ENCODE measurements around the gene PIP5KL1.

Gene PIP5KL1

DNA sequence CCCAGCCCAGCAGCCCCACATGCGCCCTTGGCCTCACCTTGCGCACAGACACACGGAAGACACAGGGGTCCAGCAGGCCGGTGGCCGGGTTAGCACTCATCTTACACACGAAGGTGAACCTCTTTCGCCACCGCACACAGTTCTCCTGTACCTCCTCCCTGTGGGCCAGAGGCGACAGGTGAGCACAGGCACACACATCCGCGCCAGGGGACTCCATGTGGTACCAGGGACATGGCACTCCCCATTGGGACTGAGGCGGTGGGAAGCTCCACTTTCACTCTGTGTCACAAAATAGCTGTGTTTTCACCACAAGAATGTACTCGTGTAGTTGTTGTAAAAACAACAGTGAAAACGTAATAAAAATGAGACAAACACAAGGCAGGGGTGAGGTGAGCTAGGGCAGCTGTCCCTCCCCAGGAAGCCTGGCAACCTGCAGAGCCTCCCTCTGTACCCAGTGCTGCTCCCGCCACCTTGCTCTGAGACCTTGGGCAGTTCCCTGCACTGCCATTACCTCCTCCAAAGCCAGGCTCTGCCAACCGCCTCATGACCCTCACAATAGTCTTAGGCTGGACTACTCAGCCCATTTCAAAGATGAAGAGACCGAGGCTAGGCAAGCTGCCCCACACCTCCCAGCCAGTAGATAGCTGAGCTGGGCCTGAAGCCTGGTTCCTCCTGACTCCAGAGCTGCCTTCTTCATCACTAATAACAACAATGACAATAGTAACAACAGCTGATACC lies 23.4 kb upstream of the PIP5KL1 start:
- FAIRE-seq (no peak), DNase-seq (ENCODE audit: insufficient read length, low spot score) (no peak)
- TF ChIP-seq POU2F2 (IDR thresholded peaks at IDR 0.05; ENCODE audit: low read depth, low read length) (no peak), PAX5 (IDR thresholded peaks at IDR 0.05; ENCODE audit: insufficient read depth, low read length, severe bottlenecking) (no peak), POLR2AphosphoS5 (IDR thresholded peaks at IDR 0.05; ENCODE audit: low read depth, low read length) (no peak), SPI1 (IDR thresholded peaks at IDR 0.05; ENCODE audit: low read depth, low read length) (no peak)

- FAIRE-seq, result no peak
- TF ChIP-seq POU2F2 (IDR thresholded peaks at IDR 0.05; ENCODE audit: low read depth, low read length) (no peak), POLR2AphosphoS5 (IDR thresholded peaks at IDR 0.05; ENCODE audit: low read depth, low read length) (no peak), POLR2A (IDR thresholded peaks at IDR 0.05; ENCODE audit: low read depth, low read length) (no peak), PAX5 (IDR thresholded peaks at IDR 0.05; ENCODE audit: insufficient read depth, low read length, severe bottlenecking) (no peak), SPI1 (IDR thresholded peaks at IDR 0.05; ENCODE audit: low read depth, low read length) (no peak), TAF1 (IDR thresholded peaks at IDR 0.05; ENCODE audit: low read depth, low read length) (no peak)
- no peak for DNase-seq (ENCODE audit: insufficient read length, low spot score)
These were observed 22.6 kb upstream of the PIP5KL1 start for GRCh38 chr9:127953154-127953553.

- FAIRE-seq (no peak), DNase-seq (ENCODE audit: insufficient read length, low spot score) (no peak)
- no peak for TF ChIP-seq PAX5 (IDR thresholded peaks at IDR 0.05; ENCODE audit: insufficient read depth, low read length, severe bottlenecking)
- no peak for TF ChIP-seq SPI1 (IDR thresholded peaks at IDR 0.05; ENCODE audit: low read depth, low read length)
- TF ChIP-seq POLR2AphosphoS5 (IDR thresholded peaks at IDR 0.05; ENCODE audit: low read depth, low read length), result no peak
- TF ChIP-seq POU2F2 (IDR thresholded peaks at IDR 0.05; ENCODE audit: low read depth, low read length), result no peak
- TF ChIP-seq POLR2A (IDR thresholded peaks at IDR 0.05; ENCODE audit: low read depth, low read length), result no peak
- TF ChIP-seq TAF1 (IDR thresholded peaks at IDR 0.05; ENCODE audit: low read depth, low read length), result no peak
These were observed 20.1 kb upstream of the PIP5KL1 start for GRCh38 chr9:127950513-127951289.

DNA sequence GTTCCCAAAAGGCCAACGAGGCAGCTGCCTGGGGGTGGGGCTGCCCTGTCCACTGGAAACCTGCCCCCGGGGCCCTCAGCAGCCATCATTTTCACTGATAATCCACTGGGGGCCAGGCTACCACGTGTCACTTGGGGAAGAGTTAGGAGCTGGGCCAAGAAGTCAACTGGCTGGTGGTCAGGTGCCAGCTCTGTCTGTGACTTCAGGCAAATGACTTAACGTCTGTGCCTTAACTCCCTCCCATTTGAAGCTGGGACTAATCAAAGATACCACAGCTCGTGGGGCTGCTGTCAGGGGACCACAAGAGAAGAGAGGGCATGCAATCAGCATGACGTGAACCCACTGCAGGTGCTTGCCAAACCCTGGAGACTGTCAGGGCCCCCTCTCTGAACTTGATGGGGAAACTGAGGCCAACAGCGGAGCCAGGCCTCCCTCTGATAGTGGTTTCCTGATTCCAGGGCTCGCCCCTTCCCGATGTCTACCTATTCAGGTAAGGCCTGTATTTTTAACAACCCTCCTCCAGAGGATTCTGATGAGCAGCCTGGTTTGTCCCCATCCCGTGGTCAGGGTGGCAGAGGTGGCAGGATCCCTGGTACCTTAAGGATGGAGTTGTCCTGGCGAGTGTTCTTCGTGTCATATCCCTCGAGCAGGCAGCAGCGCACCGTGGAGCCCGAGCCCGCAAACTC lies 19.4 kb upstream of the PIP5KL1 start:
- no peak for DNase-seq (ENCODE audit: insufficient read length, low spot score)
- FAIRE-seq, result no peak

DNA sequence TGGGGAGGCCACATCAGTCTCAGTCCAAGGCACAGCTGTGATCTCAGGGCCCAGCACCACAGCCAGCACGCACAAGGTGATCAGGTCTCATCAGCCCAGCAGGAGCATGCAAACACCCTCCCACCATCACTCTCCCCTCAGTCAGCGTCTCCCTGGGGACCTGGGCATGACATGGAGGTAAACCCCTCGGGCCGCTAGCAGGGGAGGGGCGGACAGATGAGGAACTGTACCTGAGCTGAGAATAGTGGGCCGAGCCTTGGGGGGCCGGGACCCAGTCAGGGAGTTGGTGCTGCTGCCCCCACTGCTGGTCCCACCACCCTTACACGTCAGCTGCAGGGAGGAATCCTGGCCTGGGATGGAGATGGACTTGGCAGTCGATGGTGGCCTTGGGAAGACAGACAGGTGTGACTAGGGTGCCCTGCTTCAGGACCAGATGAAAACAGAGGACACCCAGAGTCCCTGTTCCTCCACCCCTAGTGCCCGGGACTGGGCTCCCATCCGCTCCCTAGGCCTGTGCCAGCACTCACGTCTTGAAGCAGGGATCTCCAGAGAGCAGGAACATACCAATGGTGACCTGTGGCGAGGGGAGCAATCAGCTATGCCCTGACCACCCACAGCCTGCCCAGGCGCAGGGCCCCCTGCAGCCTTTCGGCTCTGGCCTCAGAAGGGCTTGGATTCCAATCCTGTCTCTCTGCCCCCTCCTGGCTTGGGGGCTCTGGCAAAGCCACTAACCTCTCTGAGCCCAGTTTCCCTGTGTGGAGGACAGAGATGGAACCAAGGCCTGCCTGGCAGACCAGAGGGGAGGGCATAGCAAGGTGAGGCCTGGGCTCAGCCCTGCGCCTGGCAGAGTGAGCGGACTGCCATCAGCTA lies 17.5 kb upstream of the PIP5KL1 start:
- TF ChIP-seq POLR2A (IDR thresholded peaks at IDR 0.05; ENCODE audit: low read depth, low read length) (no peak), SPI1 (IDR thresholded peaks at IDR 0.05; ENCODE audit: low read depth, low read length) (no peak), POU2F2 (IDR thresholded peaks at IDR 0.05; ENCODE audit: low read depth, low read length) (no peak), TAF1 (IDR thresholded peaks at IDR 0.05; ENCODE audit: low read depth, low read length) (no peak), POLR2AphosphoS5 (IDR thresholded peaks at IDR 0.05; ENCODE audit: low read depth, low read length) (no peak), PAX5 (IDR thresholded peaks at IDR 0.05; ENCODE audit: insufficient read depth, low read length, severe bottlenecking) (no peak)
- no peak for FAIRE-seq
- no peak for DNase-seq (ENCODE audit: insufficient read length, low spot score)

More for the DNA sequence above, 19.4 kb upstream of the PIP5KL1 start:
- TF ChIP-seq POU2F2 (IDR thresholded peaks at IDR 0.05; ENCODE audit: low read depth, low read length), result no peak
- no peak for TF ChIP-seq PAX5 (IDR thresholded peaks at IDR 0.05; ENCODE audit: insufficient read depth, low read length, severe bottlenecking)
- no peak for TF ChIP-seq TAF1 (IDR thresholded peaks at IDR 0.05; ENCODE audit: low read depth, low read length)
- TF ChIP-seq POLR2A (IDR thresholded peaks at IDR 0.05; ENCODE audit: low read depth, low read length), result no peak
- no peak for TF ChIP-seq POLR2AphosphoS5 (IDR thresholded peaks at IDR 0.05; ENCODE audit: low read depth, low read length)

- no peak for TF ChIP-seq TAF1 (IDR thresholded peaks at IDR 0.05; ENCODE audit: low read depth, low read length)
- no peak for TF ChIP-seq POLR2AphosphoS5 (IDR thresholded peaks at IDR 0.05; ENCODE audit: low read depth, low read length)
- TF ChIP-seq SPI1 (IDR thresholded peaks at IDR 0.05; ENCODE audit: low read depth, low read length), result no peak
- TF ChIP-seq POLR2A (IDR thresholded peaks at IDR 0.05; ENCODE audit: low read depth, low read length), result no peak
- TF ChIP-seq PAX5 (IDR thresholded peaks at IDR 0.05; ENCODE audit: insufficient read depth, low read length, severe bottlenecking), result no peak
- no peak for TF ChIP-seq POU2F2 (IDR thresholded peaks at IDR 0.05; ENCODE audit: low read depth, low read length)
- FAIRE-seq, result no peak
- no peak for DNase-seq (ENCODE audit: insufficient read length, low spot score)
These were observed 16.2 kb upstream of the PIP5KL1 start for GRCh38 chr9:127946728-127947127.

DNA sequence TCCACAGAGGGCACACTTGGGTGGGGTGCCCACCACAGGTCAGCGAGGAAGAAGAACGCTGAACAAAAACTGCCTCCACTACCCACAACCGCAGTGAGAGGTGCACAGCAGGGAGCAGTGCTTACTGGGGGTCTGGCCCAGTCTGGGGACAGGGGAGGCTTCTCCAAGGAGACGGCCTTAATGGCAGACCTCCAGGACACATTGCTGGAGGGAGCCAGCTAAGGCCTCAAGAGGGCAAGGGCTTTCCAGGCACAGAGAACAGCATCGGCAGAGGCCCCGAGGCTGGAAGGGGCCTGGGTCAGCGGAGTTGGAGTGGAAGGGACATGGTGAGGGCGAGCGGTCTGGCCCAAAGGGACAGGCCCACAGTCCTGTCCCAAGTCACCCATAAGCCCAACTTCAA lies 15.4 kb upstream of the PIP5KL1 start:
- TF ChIP-seq POU2F2 (IDR thresholded peaks at IDR 0.05; ENCODE audit: low read depth, low read length), result no peak
- TF ChIP-seq TAF1 (IDR thresholded peaks at IDR 0.05; ENCODE audit: low read depth, low read length), result no peak
- TF ChIP-seq POLR2A (IDR thresholded peaks at IDR 0.05; ENCODE audit: low read depth, low read length), result no peak
- TF ChIP-seq POLR2AphosphoS5 (IDR thresholded peaks at IDR 0.05; ENCODE audit: low read depth, low read length), result no peak
- TF ChIP-seq PAX5 (IDR thresholded peaks at IDR 0.05; ENCODE audit: insufficient read depth, low read length, severe bottlenecking), result no peak
- no peak for TF ChIP-seq SPI1 (IDR thresholded peaks at IDR 0.05; ENCODE audit: low read depth, low read length)
- DNase-seq (ENCODE audit: insufficient read length, low spot score) (no peak), FAIRE-seq (no peak)

- TF ChIP-seq POU2F2 (IDR thresholded peaks at IDR 0.05; ENCODE audit: low read depth, low read length) (no peak), SPI1 (IDR thresholded peaks at IDR 0.05; ENCODE audit: low read depth, low read length) (no peak), TAF1 (IDR thresholded peaks at IDR 0.05; ENCODE audit: low read depth, low read length) (no peak), POLR2AphosphoS5 (IDR thresholded peaks at IDR 0.05; ENCODE audit: low read depth, low read length) (no peak), PAX5 (IDR thresholded peaks at IDR 0.05; ENCODE audit: insufficient read depth, low read length, severe bottlenecking) (no peak), POLR2A (IDR thresholded peaks at IDR 0.05; ENCODE audit: low read depth, low read length) (no peak)
- DNase-seq (ENCODE audit: insufficient read length, low spot score) (no peak), FAIRE-seq (no peak)
These were observed 14.8 kb upstream of the PIP5KL1 start for GRCh38 chr9:127945338-127945737.
